BJ (cell line): ENCODE data around the gene ENTPD5. TPM values are rescaled to one million over a fixed set of nuclear protein-coding genes. Genes with fewer than 3 reads are reported as not detected.
A peak's percentile ranks its signal among the peaks of the same experiment; 100 is the strongest.
"Not testable (repeated sequence)": the region's sequence is repeated elsewhere in the genome, so short reads cannot be mapped to it uniquely, and the experiment has no call there.

Source experiments
- CTCF ChIA-PET: fragments of 350-600 bp; formaldehyde crosslinking; extraction: SDS; loops from one replicate; lab custom pipeline; 2021; ENCODE audit warnings: antibody characterized with exemption, inconsistent platforms; lab: Yijun Ruan, JAX
- POLR2A ChIA-PET: fragments of 300-600 bp; sonication (Branson Sonifier 250); formaldehyde crosslinking; extraction: SDS; loops from one replicate; lab custom pipeline; 2021; ENCODE audit warnings: antibody characterized with exemption; lab: Charles Lee
- DNase-seq: peaks from one replicate; pipeline ENCODE4 v3.0.0-alpha.2; 2011; ENCODE audit warnings: low read depth
- H3K27me3 ChIP-seq: 2 replicates; pipeline ENCODE4 v1.6.0; 2011; ENCODE audit warnings: low read length; ENCODE audit not compliant: control insufficient read depth, insufficient read depth
- H3K36me3 ChIP-seq: 2 replicates; pipeline ENCODE4 v1.5.1; 2011; ENCODE audit warnings: low read length; ENCODE audit not compliant: control insufficient read depth, insufficient read depth
- H3K4me3 ChIP-seq: 2 replicates; pipeline ENCODE4 v1.5.1; 2011; ENCODE audit warnings: low read depth, mild to moderate bottlenecking, control low read depth, low read length
- polyA plus RNA-seq: library from polyadenylated mRNA; depleted of rRNA; stranded (reverse); fragments of >200 nt; gene quantifications from 2 replicates; pipeline ENCODE4 v1.2.3, GENCODE V29; 2011
- TF ChIP-seq, protein P1 (sequence below): IDR thresholded peaks from 2 replicates; pipeline ENCODE4 v1.5.1; 2011; ENCODE audit warnings: low read depth, mild to moderate bottlenecking, control low read depth, inconsistent platforms, low read length, moderate library complexity; ENCODE audit not compliant: insufficient read depth

Gene ENTPD5
- polyA plus RNA-seq, 1 experiment = 8.9 TPM

GRCh38 chr14:73936548-73936947 lies 82.5 kb downstream of the ENTPD5 start:
- H3K36me3 ChIP-seq = peaks cover 6% of the 10 kb centered on the region
- TF ChIP-seq, protein P1, sequence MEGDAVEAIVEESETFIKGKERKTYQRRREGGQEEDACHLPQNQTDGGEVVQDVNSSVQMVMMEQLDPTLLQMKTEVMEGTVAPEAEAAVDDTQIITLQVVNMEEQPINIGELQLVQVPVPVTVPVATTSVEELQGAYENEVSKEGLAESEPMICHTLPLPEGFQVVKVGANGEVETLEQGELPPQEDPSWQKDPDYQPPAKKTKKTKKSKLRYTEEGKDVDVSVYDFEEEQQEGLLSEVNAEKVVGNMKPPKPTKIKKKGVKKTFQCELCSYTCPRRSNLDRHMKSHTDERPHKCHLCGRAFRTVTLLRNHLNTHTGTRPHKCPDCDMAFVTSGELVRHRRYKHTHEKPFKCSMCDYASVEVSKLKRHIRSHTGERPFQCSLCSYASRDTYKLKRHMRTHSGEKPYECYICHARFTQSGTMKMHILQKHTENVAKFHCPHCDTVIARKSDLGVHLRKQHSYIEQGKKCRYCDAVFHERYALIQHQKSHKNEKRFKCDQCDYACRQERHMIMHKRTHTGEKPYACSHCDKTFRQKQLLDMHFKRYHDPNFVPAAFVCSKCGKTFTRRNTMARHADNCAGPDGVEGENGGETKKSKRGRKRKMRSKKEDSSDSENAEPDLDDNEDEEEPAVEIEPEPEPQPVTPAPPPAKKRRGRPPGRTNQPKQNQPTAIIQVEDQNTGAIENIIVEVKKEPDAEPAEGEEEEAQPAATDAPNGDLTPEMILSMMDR = no peak
- no peak for DNase-seq
- no peak overlapping the region for H3K4me3 ChIP-seq
- CTCF ChIA-PET = interaction anchor here (1.1 to 2.5 kb wide), 3 partner anchors 11 to 24 kb away, joined by 3 to 15 read pairs (median 3); no protein-coding TSS in a partner anchor
- POLR2A ChIA-PET = no interaction called here
- no peaks in the 10 kb centered on the region for H3K27me3 ChIP-seq

- TF ChIP-seq, protein P1 = peak; percentile 30; the same call in 1 of the 2 replicates
- Histone ChIP-seq H3K27me3 (no peaks in the 10 kb centered on the region), H3K4me3 (no peak overlapping the region), H3K36me3 (peaks cover 8% of the 10 kb centered on the region)
- CTCF ChIA-PET = interaction anchor here (0.6 to 2.5 kb wide), 4 partner anchors 10 to 783 kb away, joined by 3 to 15 read pairs (median 3); no protein-coding TSS in a partner anchor
- POLR2A ChIA-PET = interaction anchor here (0.6 kb wide), 1 partner anchor 1890 kb away, joined by 3 read pairs; no protein-coding TSS in a partner anchor
- no peak for DNase-seq
These were observed 83.4 kb downstream of the ENTPD5 start for GRCh38 chr14:73935666-73936065.

- Histone ChIP-seq H3K4me3 (no peak overlapping the region), H3K27me3 (no peaks in the 10 kb centered on the region), H3K36me3 (peaks cover 23% of the 10 kb centered on the region)
- TF ChIP-seq, protein P1 = no peak
- POLR2A ChIA-PET = no interaction called here
- CTCF ChIA-PET = no interaction called here
- no peak for DNase-seq
These were observed 94.8 kb downstream of the ENTPD5 start for GRCh38 chr14:73924337-73924736.

DNA sequence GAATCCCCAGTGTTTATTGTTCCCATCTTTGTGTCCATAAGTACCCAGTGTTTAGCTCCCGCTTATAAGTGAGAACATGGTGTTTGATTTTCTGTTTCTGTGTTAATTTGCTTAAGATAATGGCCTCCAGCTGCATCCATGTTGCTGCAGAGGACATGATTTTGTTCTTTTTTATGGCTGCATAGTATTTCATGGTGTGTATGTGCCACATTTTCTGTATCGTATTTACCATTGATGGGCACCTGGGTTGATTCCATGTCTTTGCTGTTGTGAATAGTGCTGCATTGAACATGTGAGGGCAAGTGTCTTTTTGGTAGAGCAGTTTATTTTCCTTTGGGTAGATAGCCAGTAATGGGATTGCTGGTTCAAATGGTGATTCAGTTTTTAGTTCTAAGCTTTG lies 99.6 kb downstream of the ENTPD5 start:
- DNase-seq, POLR2A ChIA-PET, H3K4me3 ChIP-seq, H3K27me3 ChIP-seq, CTCF ChIA-PET: not testable (repeated sequence)
- peaks cover 20% of the 10 kb centered on the region for H3K36me3 ChIP-seq

- ChIA-PET POLR2A (no interaction called here), CTCF (interaction anchor here (1.3 kb wide), 1 partner anchor 11 kb away, joined by 4 read pairs; no protein-coding TSS in a partner anchor)
- TF ChIP-seq, protein P1 = no peak
- peaks cover 10% of the 10 kb centered on the region for H3K36me3 ChIP-seq
- no peaks in the 10 kb centered on the region for H3K27me3 ChIP-seq
- H3K4me3 ChIP-seq = no peak overlapping the region
- no peak for DNase-seq
These were observed 102.8 kb downstream of the ENTPD5 start for GRCh38 chr14:73916324-73916723.

DNA sequence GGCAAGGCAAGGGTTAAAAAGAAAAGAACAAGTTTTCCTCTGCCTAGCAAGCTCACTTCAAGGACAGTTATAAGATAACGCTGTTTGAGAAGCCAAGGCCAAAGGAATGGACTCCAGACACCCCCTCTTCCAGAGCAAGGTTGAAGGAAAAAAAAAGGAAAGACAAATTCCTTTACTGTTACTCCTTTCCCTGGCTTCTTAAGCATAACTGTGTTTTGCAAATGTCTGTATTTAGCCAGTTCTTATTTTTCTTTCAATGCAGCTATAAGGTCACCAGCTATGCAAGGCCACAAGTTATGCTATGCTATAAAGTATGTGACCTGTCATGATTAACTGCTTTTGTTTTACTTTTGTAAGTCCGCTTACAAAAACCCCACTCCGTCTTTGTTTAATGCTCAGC lies 105.8 kb downstream of the ENTPD5 start:
- no peak for DNase-seq
- no peak overlapping the region for H3K4me3 ChIP-seq
- peaks cover 3% of the 10 kb centered on the region for H3K36me3 ChIP-seq
- TF ChIP-seq, protein P1 = no peak
- no peaks in the 10 kb centered on the region for H3K27me3 ChIP-seq
- CTCF ChIA-PET = interaction anchor here (0.6 to 3.0 kb wide), 2 partner anchors 23 to 619 kb away, joined by 4 to 15 read pairs; no protein-coding TSS in a partner anchor
- POLR2A ChIA-PET = no interaction called here
